GM18909 (cell line): ENCODE data around the gene CSMD2.

Source experiments
- ATAC-seq: cut with Tn5 transposase; IDR thresholded peaks from one replicate; pipeline ENCODE4 v1.9.1; 2021; ENCODE audit warnings: mild to moderate bottlenecking; ENCODE audit not compliant: unreplicated experiment, poor library complexity

Gene CSMD2

DNA sequence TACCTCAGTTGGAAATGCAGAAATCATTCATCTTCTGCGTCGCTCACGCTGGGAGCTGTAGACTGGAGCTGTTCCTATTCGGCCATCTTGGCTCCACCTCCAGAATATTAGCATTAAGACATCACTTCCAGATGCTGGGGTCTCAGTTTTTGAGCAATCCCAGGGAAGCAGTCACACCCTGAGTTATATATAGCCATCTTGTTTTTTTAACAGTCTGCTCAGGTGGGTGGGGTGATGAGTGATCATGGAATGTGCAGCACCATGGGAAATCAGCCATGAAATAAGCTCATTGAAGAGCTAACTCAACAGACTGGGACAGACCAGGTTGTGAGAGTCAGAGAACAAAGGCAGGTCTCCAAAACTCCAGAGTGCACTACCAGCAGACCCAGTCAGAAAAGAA is 328.1 kb downstream of the CSMD2 start:
- no peak for ATAC-seq

DNA sequence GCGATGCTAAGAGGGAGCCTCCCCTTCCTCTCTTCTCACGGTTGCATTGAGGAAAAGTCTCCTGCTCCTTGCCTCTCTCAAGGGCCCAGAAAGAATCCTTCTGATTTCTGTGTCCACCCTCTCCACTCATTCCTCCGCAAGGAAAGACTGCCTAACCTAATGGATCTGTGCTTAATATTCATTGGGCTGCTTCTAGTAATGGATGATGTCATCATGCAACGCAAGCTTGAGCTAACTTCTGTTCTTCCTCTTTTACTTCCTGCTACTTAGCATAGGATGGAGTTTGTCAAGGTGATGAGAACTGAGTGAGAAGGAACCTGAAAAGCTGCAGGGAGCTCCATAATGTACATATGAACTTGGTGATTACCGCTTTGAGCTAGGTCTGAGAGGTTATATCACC is 336.4 kb downstream of the CSMD2 start:
- no peak for ATAC-seq

DNA sequence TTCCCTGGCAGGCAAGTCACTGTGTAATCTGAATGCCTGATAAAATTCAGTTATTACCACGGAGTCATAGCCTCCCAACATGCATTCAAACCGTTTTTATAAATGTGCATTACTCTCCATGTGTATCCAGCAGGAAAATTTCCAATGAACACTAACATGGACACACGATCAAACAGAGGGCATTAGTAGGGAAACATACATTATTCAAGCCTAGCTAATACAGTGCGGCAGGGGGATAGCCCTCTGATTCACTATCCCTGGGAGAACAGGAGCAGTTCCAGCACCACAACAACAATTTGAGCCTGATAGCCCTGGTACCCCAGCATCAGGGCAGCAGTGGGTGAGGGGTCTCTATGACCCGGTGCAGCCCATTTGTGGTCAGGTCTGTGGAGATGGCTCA is 337.0 kb downstream of the CSMD2 start:
- ATAC-seq: no peak

DNA sequence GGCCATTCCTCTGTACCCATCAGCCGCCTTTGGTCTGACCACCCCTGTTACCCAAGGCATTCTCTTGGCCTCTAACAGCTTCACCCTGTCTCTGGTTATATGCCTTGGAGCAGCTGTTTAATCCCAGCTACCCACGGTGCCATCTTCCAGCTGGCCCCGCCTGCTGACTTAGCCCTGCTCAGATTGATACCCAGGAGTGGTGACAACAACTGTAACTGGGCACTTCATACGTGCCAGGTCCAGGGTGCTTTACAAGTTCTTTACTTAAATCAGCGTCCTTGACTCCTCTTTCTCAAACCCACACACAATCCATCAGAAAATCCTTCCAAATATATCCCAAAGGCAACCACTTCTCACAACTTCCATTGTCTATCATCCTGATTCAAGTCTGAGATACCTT is 338.3 kb downstream of the CSMD2 start:
- ATAC-seq: no peak

DNA sequence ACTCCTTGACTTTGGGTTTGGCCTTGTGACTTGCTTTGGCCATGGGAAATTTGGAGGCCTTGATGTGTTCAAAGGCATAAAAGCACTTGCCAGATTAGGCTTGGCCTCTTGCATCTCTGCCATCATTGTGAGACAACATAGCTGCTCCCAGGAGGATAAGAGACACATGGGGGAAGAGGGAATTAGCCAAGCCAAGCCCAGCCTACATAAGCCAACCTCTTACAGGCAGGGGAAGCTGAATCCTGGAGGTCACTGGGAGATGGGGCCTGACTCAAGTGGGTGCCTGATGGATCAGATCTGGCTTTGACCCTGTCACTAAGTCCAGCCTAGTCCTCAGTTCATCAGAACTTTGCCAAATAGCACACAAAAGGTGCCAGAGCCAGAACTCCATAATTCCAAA is 338.7 kb downstream of the CSMD2 start:
- no peak for ATAC-seq

DNA sequence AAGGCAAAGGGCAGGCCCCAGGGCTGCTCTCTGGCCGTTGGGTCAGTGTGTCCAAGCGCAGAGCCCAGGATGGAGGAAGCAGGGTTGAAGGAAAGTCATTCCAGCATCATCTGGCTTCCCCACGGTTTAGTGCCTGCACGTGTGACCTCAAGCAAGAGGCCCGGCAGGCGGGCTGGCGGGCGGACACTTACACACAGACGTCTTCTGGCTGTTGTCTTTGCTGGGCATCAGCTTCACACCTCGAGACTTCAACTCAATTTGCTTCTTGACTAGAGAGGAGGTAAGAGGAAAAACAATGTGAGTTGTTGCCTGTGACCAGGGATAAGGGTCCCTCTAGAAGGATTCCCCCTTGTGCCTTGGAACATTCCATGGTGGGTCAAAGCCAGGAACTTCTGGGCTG is 339.5 kb downstream of the CSMD2 start:
- no peak for ATAC-seq

DNA sequence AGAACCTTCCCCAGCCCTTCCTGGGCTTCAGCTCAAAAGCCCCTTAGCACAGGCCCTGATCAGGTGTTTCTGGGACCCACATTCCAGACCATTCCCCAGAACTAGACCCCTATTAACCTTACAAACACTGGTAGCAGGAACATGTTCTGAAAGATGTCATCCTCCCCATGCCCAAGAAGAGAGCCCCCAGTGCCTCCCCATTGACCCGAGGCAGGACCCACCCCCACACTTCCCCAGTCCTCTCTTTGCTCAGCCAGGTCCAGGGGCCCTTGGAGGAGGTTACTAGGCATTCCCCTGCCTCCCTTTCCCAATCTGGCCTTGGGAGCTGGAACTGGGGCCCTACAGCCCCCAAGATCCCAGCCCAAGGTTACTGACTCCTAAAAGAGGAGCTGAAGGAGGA is 340.1 kb downstream of the CSMD2 start:
- no peak for ATAC-seq

DNA sequence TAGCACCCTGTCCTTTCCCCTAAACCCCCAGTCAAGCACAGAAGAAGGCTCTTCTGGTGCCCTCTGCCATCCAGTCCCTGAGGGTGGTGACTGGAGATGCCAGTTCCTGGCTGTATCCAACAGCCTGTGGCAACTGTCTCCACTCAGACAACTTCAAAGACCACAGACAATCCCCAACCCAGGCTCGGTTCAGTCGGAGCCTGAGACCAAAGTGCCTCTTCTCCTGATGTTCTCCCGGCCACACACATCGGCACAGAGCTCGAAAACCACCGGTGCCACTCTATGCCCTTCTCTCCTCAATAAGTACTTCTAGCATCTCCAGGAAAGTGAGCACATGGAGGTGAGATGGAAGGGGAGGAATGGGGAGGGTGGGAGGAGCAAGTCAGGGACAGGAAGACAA is 340.7 kb downstream of the CSMD2 start:
- no peak for ATAC-seq

DNA sequence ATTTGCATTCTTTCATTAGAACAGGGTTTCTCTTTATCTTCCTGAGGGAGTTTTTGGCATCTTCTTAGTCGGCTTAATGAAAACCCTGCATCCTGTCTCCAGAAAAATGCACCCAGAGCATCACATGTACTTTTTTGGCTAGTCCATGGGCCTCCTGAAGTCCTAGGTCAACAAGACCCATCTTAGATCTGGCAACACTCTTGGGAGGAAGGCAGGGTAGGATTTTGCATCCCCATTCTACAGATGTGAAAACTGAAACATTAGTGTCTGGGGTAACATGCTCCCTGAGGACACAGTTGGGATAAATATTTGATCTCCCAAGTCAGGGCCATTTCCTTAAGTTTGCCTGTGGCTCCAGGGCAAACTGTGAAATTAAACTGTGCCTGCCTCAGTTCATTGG is 341.2 kb downstream of the CSMD2 start:
- ATAC-seq: no peak

DNA sequence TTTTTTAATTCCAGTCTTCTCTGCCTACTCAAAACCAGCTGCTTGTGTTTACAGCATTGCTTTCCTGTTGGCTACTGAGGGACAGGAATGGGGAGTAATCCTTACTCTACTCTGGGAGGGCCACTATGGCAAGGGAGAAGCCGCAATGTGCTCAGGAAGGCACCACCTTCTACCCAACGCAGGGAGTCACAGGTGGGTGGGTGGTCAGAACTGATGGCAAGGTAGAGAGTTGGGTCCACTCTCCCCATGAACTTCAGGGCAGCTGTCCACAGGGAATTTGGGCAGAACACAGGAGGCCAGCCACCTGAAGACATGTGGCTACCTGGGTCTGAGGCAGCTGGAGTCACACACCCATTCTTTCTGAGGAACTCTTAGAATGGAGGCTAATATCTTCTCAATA is 341.6 kb downstream of the CSMD2 start:
- no peak for ATAC-seq

DNA sequence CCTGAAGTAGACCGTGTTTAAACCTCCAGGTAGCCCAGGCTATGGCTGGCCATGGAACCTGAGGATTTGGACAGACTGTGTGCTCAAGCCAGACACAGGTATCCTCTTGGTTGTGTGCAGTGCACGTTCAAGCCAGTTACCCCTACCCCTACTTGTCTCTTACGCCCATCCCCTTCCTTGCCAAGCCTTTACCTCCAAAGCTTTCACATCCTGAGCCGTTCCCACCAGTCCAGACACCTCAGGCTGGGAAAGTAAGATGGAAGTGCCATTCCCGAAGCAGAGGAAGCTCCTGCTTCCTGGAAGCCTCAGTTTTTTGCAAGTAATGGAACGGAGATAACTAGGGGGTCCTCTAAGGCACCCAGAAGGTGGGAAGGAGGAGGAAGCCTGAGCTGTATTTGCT is 342.6 kb downstream of the CSMD2 start:
- no peak for ATAC-seq

DNA sequence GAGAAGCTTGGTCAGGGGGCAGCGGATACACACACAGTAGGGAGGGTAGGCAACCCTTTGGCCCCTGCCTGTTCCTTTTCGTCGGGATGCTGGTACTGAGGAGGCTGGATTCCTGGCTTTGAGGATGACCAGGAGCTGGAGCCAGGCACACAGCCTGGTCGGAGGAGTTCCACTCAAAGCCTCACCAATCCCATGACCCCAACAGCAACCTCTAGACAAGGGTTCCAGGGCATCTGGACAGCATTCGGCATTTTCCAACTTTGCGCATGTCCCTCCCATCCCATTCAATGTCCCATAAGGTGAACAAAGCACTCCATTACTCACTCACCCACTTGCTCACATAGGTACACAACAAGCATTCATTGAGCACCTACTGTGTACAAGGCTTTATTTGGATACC is 343.7 kb downstream of the CSMD2 start:
- ATAC-seq: no peak

DNA sequence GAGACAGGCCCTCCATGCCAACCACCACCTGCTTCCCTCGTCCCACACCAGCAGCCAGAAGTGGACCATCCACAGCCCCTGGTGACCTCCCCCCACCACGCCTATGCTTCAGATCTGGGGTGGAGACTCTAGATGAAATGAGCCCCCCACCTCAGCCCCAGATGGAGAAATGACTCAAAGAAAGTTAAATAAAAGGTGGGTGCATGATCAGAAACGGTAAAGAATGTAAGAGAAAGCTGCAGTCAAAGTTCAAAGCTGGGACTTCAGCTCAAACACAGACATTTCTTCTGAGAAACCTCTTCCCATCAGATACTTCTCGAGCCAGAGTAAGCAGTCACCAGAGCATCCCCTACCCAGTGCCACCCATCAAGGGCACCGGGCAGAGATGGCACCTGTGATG is 344.2 kb downstream of the CSMD2 start:
- no peak for ATAC-seq

DNA sequence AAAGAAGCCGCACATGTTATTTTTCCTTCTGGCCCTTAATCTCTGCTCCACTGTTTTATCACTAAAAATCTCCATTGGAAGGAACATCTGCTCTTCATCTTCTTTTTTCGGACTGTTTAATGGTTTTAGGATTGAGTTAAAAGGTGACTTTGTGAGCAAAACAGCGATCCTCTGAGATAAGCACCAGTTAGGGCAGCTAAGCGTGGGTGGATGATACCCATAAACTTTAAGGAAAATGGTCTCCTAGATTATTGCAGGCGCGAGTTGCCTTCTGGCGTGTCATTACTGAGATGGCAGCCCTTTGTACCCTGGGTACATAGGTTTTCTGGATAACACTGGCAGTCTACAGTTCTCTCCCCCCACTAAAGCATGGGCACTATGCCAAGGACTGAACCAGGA is 345.1 kb downstream of the CSMD2 start:
- no peak for ATAC-seq

DNA sequence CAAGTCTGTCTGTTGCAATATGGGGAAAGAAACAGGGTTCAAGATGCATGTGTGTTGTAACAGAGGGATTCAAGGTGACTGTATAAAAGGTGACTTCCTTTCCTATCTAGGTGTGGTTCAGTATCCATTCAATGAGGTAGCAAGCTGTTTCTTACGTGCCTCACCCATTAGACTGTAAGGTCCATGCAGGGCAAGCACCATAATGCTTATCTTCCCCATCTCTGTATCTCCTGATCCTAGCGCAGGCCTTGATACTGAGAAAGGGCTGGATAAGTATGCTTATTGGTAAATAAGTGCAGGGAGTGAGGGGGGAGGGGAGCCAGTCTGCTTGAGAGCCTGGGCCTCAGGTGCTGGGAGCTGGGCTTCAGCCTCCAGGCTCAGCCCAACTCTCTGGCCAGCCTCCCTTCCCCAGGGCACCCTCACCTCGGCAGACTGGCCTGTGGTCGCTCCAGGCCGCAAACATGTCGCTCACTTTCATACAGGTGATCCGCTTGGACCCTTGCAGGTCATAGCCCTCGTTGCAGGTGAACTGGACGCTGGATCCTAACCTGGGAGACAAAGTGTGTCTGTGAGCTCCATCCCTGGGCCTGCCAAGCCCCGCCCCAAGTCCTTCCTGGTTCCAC is 345.6 kb downstream of the CSMD2 start:
- ATAC-seq: no peak

DNA sequence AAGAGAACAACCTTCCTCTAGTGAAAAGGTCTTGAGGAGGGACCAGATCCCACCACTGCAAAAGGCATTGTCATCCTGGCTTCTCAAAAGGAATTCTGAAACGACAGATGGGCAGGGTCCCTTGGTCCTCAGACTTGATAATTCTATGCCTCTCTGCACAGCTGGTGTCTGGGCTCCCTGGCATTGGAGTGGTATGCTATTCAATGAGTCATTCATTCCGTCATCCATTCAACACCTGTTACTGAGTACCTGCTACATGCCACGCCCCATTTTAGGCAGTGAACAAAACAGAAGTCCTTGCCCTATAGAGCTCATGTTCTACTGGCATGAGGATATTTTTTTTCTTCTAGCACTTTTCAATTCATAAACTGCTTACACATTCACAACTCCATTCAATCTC is 347.0 kb downstream of the CSMD2 start:
- no peak for ATAC-seq

DNA sequence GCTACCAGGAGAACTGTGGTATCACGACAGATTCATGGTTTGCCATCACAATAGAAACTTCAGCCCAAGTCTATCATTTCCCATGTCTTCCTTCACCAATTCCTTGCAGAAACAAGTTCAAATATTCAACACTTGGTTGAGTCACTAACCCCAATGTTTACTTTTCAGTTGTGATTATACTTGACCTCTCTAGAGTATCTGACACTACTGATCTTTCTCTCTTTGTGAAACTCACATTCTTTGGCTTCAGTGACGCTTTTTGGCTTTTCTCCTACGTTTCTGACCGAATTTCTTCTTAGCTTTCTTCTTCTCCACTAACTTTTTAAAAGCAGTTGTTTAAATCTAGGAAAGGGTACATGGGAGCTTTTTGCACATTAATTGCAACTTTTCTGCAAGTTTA is 350.0 kb downstream of the CSMD2 start:
- no peak for ATAC-seq

DNA sequence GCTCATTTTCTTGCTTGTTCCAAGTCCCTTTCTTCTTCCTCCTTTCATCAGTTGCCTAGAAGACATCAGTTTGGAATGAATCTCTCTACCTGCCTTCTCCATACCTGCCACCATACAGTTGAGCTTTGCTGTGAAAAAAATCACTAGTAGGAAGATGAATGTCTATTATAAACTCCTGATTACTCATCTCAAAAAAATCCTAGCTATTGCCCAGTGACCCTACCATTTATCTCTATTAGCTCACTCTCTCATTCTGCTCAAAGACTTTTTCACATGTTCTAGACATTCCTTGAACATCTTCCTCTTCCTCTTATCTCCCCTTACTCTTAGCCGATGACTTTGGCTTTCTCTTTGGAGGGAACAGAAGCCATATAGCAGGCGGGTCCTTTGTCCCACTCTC is 350.9 kb downstream of the CSMD2 start:
- ATAC-seq: no peak

DNA sequence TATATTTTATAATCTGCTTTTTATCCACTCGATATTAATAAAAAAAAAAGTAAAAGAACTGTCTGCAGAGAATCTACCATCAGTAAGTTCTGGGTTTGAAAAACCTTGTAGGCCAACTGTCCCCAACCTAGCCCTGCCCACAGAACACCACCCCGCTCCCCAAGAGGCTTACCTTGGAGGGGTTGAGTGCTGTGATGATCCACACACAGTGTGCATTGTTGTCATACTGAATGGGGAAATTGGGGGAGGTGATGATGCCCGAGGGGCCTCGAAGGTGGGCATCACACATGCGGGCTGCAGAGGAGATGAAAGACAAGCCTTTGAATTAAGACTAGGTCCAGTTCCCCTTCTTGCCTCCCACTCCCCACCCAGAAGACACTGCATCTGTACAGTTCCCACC is 354.5 kb downstream of the CSMD2 start:
- ATAC-seq: no peak

DNA sequence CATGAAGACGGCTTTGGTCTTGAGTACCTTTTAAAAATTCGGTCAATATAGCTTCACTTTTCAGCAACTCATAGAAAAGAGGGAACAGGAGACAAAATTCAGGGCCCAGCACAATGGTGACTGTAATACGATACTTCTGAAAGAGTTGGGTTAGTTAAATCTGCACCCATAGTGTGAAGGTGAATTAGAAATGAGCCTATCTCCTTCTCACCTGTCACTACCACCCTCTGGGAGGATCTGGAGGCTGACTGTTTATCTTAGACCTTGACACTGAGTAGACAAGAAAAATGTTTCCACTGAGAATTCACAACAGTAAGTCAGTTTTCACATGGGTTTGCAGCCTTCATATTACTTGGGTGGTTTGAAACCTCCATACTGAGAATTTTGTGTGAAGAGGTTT is 359.0 kb downstream of the CSMD2 start:
- no peak for ATAC-seq

DNA sequence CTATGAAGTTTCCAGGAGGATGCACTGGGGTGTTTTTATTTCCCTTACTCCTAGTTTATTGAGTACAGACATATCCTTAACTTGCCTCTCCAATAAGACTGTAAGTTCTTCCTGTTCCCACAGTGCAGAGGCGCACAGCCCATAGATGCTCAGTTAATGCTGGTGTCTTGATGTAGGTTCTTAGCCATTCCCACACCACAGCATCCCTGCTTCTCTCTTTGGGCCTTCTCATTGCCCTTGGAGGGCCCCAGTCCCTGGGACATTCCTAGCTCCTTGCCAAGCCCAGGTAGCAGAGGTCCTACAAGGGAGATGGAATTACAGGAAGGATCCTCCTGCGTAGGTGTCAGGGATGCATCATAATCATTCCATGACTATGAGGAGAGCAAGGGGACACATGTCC is 362.8 kb downstream of the CSMD2 start:
- no peak for ATAC-seq

DNA sequence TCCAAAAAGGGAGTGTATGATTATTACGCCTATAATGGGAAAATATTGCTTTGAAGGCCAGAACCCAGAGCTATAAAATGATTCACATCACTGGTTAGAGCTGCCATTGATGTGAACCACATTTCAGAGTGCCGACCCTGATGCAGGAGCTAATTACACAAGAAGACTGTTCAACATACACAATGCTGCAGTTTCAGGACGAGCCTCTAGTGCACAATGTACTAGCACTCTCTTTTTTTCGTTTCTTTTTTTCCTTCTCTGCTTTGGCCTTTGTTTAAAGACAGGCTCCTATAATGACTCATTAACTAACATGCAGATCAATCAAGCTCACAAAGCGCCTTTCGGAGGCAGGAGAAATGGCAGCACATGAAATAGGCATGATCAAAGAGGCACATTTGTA is 367.2 kb downstream of the CSMD2 start:
- no peak for ATAC-seq

DNA sequence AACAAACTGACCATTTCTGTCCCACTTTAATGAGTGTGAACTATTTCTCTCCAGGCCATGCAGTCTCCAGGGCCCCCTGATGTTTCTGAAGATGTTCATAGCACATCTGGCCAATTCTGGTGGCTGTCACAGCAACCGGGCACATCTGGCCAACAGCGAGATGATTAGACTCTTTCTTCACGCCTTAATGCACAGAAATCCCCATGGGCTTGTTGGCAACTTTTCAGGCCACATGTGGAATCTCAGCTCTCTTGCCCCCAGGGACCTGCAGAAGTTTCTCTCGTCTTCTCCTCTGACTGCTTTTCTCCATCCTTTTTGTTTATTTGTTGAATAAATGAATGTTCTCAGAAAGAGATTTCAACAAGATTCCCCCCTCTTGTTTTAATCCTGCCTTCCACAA is 372.4 kb downstream of the CSMD2 start:
- no peak for ATAC-seq
